Activated CD8-positive, alpha-beta memory T cell treated with anti-CD3 and anti-CD28 coated beads for 4 hours (primary cell): ENCODE data around the gene MNT.

Source experiments
- DNase-seq, 2 donors: peaks; one replicate each; pipeline ENCODE4 v3.0.0-alpha.2; 2020; ENCODE audit warnings: low read depth in 2 of 2

The MNT gene

DNA sequence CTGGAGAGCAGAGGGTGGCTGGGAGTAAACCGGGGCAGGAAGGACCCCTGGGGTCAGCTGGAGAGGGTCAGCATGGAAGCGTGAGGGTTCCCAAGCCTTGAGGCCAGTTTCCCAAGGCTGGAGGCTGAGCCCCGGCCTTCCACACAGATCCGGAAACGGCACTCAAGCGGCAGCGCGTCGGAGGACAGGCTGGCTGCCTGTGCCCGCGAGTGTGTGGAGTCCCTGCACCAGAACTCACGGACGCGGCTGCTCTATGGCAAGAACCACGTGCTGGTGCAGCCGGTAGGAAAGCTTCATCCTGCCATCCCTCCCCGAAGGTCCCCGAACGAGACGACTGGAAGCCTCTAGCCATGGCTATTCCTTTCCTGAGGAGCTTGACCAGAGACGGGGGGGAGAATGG lies 37.5 kb downstream of the MNT start:
- no peak for DNase-seq

DNA sequence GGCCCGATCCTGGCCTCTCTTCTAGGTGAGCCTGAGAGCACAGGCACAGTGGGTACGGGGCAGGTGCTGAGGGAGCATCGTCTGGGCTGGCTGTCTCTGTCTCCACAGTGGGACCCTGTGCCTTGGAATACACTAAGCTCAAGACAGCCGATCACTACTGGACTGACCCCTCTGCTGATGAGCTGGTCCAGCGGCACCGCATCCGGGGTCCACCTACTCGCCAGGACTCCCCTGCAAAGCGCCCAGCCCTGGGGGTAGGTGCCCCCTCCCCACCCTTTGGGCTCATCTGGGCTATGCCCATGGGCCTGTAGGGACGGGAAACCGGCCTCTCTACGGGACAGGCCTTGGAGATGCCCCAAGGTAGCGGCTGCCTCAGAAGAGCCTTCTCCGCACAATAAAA lies 38.0 kb downstream of the MNT start:
- no peak for DNase-seq

DNA sequence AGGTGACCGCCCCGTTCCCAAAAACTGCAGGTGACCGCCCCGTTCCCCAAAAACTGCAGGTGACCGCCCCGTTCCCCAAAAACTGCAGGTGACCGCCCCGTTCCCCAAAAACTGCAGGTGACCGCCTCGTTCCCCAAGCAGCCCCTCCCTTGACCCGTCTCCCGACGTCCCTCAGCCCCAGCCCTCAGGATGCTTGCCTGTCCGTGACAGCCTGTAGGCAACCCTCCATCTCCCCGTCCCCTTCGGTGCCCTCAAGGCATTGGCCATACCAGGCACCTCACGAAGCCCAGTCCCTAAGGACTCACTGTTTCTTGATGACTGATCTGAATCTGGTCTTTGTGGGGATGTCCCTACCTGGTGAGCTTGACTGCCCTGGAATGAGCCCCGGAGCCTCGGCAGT lies 38.4 kb downstream of the MNT start:
- no peak for DNase-seq

- no peak for DNase-seq
These were observed 38.8 kb downstream of the MNT start for GRCh38 chr17:2362016-2362415.

DNA sequence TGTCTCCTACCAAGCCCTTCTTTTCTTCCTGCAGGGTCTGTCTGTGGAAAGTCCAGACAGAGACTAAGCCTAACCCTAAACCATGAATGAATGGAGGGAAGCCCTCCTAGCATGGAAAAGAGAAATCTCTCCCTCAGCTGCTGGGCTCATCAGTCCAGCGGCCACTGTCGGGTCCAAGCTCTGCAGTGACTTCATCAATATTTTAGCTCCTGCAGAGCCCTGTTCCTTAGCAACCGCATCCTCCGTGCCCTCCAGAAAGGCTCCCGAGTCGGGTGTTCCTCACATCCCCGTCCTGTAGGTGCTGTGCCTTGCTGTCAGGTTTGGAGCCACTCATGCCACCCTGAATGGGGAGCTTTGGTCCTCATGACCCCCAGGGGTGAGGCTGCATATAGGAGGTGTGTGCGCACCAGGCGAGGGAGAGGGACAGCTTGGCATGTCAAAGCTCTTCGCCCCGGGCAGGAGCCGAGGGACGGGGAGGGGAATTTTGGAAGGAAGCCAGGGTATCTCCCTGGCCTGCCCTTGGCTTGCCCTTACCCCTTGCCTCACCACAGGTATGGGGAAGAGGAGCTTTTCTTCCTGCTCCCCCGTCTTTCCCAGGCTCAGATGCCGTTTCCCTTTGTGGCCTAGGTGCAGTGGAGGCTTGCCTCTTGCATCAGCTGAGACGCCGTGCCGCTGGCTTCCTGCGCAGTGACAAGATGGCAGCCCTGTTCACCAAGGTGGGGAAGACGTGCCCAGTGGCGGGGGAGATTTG lies 39.7 kb downstream of the MNT start:
- no peak for DNase-seq

DNA sequence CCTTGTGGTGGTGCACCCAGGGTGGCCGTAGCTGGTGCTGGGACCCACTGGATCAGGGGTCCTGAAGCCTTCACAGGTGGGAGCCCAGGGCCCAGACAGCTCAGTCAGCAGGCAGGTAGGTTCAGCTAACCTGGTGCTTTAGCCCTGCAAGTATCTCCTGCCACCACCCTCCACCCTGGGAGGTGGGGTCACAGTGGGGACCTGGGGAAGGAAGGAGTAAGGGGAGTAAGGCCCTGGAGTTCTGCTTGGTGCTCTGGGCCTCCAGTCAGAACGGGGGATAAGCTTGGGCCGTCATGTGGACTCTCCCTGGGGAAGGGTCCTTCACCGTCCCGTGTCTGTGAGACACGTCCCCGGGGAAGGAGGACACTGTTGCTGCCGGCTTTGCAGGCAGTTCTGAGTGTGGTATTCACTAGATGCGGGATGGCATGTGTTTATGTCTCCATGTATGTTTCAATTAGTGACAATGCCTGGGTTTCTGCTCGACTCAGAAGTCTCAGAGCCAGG lies 42.9 kb downstream of the MNT start:
- no peak for DNase-seq

- no peak for DNase-seq
These were observed 43.6 kb downstream of the MNT start for GRCh38 chr17:2357237-2357636.

DNA sequence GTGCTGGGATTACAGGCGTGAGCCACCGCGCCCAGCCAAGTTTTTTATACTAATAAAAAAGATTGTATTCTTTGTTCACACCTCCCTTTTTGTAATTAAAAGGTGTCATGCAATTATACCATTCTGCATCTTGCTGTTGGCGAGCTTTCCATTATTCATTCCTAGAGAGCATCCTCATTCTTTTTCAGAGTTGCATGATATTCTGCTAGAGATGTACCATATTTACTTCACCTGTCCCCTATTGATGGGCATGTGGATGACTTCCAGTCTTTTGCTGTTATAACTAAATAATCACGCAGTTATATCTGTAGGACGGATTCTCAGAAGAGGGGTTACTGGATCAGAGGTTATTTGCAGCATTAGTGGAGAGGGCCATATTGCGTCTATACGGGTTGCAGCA lies 46.5 kb downstream of the MNT start:
- DNase-seq = no peak

- no peak for DNase-seq
These were observed 49.6 kb downstream of the MNT start for GRCh38 chr17:2351269-2351668.

DNA sequence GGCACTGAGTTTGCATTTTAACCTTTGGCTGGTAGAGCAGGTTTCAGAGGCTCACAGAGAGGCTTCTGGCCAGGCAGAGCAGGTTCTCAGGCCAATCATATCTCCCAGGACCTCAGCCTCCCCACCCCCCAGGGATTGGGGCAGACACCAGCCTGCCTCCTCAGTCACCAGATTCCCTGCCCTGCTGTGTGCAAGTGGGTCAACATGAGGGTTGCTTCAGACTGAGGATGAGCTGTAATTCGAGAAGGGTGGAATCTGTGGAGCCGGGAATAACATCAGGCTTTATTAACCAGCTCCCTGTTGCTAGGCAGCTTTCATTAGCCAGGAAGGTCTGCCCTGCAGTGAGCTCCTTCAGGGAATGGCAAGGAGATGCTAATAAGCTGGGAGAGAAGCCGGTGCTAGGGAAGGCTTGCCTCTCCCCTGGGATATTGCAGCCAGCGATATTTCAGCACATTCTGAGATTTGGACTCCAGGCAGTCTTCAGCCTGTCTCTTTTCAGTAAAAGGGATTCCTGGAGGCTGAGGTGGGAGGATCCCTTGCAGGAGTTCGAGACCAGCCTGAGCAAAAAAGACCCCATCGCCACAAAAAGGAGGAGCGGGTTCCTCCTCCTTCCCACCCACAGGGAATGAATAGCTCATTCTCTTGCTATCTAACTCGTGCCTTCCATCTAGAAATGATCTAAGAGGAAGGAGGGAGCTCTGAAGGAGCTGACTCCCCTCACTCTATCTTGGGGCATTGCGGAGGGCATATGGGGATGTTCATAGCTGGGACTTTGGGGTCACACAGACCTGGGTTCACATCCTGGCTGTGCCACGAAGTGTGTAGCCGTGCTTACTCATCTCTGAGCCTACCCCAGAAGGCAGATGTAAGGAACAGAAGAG lies 52.8 kb downstream of the MNT start:
- DNase-seq = no peak

DNA sequence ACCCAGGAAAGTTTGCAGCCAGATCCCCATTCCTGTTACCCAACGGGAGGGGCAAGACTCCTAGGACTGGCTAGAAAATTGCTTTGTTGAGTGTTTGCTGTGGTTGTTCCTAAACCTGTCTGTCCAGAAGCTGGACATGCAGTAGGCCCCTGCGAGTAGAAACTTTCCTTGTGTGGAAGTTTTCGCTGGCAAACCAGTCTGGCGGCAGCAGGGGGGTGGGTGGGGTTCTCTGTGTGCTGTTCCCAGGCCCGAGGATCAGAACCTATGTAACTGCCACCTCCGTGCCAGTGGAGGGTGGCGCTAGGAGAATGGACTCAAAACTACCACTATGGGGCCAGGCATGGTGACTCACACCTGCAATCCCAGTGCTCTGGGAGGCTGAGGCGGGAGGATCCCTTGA lies 54.4 kb downstream of the MNT start:
- DNase-seq = no peak

DNA sequence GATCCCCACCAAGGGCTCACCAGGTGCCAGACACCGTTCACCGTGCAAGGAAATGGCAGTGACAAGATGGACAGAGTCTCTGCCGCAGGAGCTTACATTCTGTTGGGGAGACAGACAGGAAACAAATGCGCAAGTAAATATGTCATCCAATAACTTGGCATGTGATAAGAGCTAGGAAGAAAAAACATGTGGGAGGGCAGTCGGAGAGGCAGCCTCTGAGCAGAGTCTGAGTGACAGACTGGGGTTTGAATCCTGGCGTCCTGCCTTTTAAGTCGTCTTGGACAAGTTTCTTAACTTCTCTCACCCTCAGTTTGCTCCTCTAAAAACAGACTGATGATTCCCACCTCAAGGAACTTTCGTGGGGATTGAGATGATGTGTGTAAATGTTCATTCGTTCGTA lies 56.3 kb downstream of the MNT start:
- DNase-seq = no peak

GRCh38 chr17:2343421-2343820 lies 57.4 kb downstream of the MNT start:
- DNase-seq = peak in 1 of 2 donors; percentile 23

DNA sequence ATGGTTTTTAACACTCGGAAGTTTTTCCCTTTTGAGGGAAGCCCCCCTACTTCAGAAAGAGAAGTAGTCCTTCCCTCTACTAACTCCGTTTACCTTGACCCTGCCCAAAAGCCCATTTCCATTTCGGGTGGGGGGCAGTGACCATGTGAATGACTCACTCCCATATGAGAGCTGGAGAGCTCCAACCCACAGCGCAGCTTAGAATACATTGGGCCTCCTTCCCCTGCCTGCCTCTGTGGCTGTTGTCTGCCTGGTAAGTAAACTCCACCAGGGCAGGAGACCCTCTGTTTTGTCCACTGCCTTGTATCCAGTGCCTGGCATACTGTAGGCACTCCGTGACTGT lies 62.6 kb downstream of the MNT start:
- DNase-seq = no peak

DNA sequence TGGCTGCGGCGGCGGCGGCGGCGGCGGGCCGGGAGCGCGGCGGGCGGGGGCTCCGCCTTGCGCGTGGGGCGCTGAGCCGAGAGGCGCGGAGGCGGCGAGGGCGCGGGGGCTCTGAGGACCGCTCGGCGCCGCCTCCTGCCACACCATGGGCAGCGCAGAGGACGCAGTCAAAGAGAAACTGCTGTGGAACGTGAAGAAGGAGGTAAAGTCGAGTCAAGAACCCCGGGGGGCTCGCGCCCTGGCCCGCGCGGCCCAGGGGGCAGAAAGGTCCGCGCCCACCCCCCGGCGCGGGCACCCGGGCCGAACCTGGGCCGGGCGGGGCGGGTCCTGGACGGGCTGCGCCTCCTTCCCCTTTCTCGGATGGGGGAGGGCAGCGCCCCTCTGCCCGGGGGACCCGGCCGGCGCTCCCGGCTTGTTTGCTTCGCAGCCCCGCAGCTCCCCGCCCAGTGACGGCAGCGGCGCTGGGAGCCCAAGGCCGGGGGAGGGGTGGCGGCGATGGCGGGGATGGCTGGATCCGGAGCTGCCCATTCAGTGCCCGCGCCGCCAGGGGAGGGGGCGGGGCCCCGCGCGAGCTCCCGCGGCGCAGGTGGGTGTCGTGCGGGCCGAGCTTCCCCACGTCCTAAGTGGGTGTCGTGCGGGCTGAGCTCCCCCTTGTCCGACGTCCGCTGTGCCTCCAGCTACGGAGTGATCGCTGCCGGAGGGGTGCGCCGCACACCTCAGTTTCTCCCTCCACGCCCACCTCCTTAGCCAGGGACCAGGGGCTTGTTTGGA lies 63.1 kb downstream of the MNT start:
- peak in 1 of 2 donors; percentile 14 for DNase-seq

DNA sequence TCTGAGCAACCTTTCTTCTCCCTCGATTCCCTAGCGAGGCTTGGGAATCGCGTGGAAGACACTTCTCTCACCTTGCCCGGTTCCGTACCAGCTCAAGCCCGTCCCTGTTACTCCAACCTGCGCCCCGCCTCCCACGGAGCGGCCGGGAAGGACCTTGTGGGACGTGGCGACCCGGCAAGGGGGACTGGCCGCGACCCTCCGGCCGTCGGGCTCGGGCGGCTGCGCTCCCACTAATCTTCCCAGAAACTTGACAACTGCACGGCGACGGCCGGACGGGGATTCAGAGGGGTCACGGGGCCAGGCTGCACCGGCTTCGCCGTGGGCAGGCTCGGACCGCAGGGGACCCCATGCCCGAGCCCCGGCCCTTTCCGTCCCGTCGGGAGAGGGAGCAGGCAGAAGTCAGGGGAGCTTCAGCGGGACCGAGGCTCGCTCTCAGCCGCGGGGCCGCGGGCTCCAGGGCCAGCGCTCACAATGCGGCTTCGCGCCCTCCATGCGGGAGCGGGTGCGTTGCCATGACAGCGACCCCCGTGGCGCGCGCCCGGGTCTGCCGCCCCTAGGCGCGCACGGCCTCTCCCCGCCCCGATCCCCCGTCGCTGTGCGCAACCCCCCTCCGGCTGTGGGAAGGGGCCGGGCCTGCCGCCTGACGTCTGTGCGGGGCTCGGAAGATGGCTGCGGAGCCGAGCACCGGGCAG lies 63.9 kb downstream of the MNT start, which contains the start of gene SGSM2:
TSS of gene SGSM2 (plus strand) at position 650 of the 692 bp plus-strand sequence. CDS start 188 bp downstream, outside the sequence.
- peak; percentile 33 to 41 for DNase-seq

DNA sequence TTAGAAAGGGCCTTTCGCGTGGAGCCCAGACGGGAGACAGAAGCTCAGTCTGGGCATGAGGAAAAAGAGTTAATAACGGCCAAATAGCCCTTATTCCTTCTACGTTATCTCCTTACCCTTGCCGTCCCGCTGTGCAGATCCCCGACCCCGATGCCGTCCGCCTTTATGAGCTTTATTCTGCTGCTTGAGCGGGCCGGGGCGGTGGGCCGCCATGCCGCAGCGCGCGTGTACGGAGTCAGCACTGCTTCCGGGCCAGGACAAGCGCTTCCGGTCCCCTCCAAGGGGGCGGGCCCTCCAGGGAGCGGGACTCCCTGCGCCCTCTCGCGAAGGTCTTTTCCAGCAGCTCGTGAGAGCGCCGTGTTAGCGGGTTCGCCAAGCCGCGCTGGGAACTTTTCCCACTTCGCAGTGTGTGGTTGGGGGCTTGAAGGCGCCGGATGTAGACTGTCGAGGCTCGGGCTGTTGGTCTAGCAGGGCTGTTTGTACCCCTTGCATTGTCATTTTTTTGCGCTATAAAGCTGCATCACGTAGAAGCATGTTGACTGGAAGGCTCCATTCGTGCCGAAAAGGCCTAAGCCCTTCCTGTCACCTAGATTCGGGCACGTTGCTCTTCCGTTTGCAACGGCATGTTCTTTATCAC lies 64.5 kb downstream of the MNT start, which contains the start of gene TSR1:
TSS of gene TSR1 (minus strand) at position 243 of the 637 bp plus-strand sequence. CDS start at position 213, 30 bp downstream.
- peak; percentile 73 to 81 for DNase-seq

DNA sequence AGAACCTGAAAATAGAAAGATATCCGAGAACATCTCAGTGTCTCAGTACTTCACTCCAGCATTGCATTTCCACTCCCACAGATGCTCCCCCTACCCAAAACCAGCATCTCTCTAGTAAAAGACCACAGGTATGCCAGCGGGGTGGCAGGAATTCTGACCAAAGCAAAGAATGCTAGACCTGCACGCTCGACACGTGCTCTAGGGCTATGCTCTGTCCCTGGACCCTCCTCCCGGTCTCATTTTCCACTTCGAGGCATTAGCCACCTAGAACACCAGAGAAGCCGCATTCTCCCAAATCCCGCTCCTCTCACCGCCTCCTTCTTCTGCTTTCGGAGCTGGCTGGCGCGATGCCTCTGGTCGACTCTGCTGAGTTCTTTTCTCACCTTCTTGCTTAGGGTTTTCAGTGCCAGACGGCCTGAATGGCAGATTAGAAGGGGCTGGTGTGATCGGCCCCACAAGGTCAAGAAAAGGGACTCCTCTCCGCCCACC lies 65.1 kb downstream of the MNT start:
- no peak for DNase-seq
